Kidney (tissue), 14 donors: ENCODE data around the gene LAMB3. TPM values are rescaled to one million over a fixed set of nuclear protein-coding genes. Genes with fewer than 3 reads are reported as not detected.

Source experiments
- DNase-seq, 5 donors: peaks; one replicate each; pipeline ENCODE4 v3.0.0-alpha.2; 2013 to 2020
- FAIRE-seq: peaks from 2 replicates; lab custom pipeline; 2012; peaks lifted over from hg19 to GRCh38; lab: Jason Lieb, UNC
- H3K27ac ChIP-seq, 2 donors: one replicate each; pipeline ENCODE4 v1.7.0; 2013; ENCODE audit warnings: low read depth in 2 of 2, low read length in 2 of 2, inconsistent platforms in 1 of 2
- H3K27me3 ChIP-seq: one replicate; pipeline ENCODE4 v1.7.1; 2013; ENCODE audit warnings: low read length, inconsistent platforms; ENCODE audit not compliant: control insufficient read depth, insufficient read depth
- H3K36me3 ChIP-seq, 3 donors: one replicate each; pipeline versions ENCODE4 v1.7.0 to v1.7.1; 2013; ENCODE audit warnings: low read length in 3 of 3, control low read depth in 1 of 3, inconsistent platforms in 1 of 3; ENCODE audit not compliant: insufficient read depth in 3 of 3, control insufficient read depth in 2 of 3
- H3K4me1 ChIP-seq, 3 donors: one replicate each; pipeline versions ENCODE4 v1.7.0 to v1.7.1; 2013; ENCODE audit warnings: low read length in 3 of 3, inconsistent platforms in 1 of 3, low read depth in 1 of 3; ENCODE audit not compliant: control insufficient read depth in 2 of 3, insufficient read depth in 2 of 3
- H3K4me3 ChIP-seq, 3 donors: one replicate each; pipeline versions ENCODE4 v1.7.0 to v1.8.1; 2013; ENCODE audit warnings: low read length in 3 of 3, control low read depth in 1 of 3, inconsistent platforms in 1 of 3
- H3K9ac ChIP-seq, 3 donors: one replicate each; pipeline versions ENCODE4 v1.7.0 to v1.7.1; 2013; ENCODE audit warnings: low read length in 3 of 3, control low read depth in 1 of 3, inconsistent platforms in 1 of 3
- H3K9me3 ChIP-seq, 3 donors: one replicate each; pipeline versions ENCODE4 v1.7.0 to v1.7.1; 2013; ENCODE audit warnings: low read length in 3 of 3, control low read depth in 1 of 3, inconsistent platforms in 1 of 3; ENCODE audit not compliant: control insufficient read depth in 2 of 3, insufficient read depth in 1 of 3
- intact Hi-C: fragments of 100-400 bp; cut with DNase I; formaldehyde crosslinking; loops from one replicate; pipeline ENCODE4 v1.11.1; 2022
- polyA plus RNA-seq: library from polyadenylated mRNA; stranded (reverse); fragments of 350-450 nt; fragmentation: Illumina TruSeq; extraction: RNeasy Lipid Tissue Mini Kit (QIAGEN cat#74804); gene quantifications from one replicate; pipeline ENCODE4 v1.2.3, GENCODE V29; 2014; ENCODE audit warnings: low read depth, low replicate concordance; ENCODE audit not compliant: insufficient read depth
- total RNA-seq: library from RNA; stranded (reverse); fragmentation: NEBNext Ultra II Directional; extraction: Animal tissue kit (Norgen Biotek cat#: 25700); gene quantifications from one replicate; pipeline ENCODE4 v1.2.1, GENCODE V29; 2021
- TF ChIP-seq, protein P1 (sequence below): IDR thresholded peaks from 3 replicates; pipeline ENCODE4 v1.5.1; 2012; ENCODE audit warnings: mild to moderate bottlenecking, moderate library complexity, borderline replicate concordance; ENCODE audit not compliant: insufficient read depth; ENCODE audit errors: extremely low read depth
- donor health status: control.
- donor health status: control.
- donor health status: control.
- donor health status: control.
- donor health status: control.
- donor health status: DM: yes; HTN: yes; CAD: no.
- donor health status: Normal renal cell carcinoma (clear cell type).

LAMB3 gene
- total and polyA plus RNA-seq, 2 donors from 2014 or later, result 2.5 to 59.7 TPM

DNA sequence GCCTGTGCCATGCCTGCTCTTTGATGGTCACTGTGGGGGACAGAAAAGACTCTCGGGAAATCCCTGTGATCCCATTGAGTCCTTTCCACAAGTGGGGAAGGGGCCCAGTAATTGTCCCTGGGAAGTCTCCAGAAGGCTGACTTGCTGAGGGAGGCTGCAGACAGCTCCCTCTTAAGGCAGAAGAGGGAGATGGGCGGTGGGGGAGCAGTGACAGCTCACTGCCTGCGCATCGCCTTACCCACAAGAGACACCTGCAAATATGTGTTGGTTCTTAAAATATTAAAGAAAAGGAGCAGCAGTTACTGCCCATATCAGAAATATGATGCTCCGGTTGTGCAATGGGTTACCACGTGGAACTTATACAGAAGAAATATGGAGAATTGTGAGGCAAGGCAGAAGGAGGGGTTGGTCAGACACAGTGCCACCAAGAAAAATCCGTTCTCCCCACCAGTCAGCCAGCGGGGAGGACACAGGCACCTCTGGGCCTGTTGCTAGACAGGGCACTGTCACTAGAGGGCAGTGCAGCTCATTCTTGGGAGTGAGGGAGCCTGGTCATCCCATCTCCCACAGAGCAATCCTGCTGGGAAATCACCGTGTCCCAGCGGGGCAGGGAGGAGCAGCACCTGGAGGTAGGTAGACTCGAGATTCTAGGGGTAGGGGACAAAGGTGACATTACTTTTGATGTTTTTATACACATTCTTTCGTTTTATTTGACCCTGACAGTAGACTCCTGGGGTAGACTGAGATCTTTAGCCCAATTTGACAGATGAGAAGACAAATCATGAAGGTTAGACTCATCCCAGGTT is 75.6 kb downstream of the LAMB3 start:
- intact Hi-C loops, result loop anchor here (5.0 to 10.0 kb wide), 2 partner anchors 48 to 121 kb away; no protein-coding TSS in a partner anchor
- H3K9ac ChIP-seq, result no peak overlapping the region
- no peaks in the 10 kb centered on the region for H3K9me3 ChIP-seq
- H3K27me3 ChIP-seq, result no peaks in the 10 kb centered on the region
- TF ChIP-seq, protein P1, sequence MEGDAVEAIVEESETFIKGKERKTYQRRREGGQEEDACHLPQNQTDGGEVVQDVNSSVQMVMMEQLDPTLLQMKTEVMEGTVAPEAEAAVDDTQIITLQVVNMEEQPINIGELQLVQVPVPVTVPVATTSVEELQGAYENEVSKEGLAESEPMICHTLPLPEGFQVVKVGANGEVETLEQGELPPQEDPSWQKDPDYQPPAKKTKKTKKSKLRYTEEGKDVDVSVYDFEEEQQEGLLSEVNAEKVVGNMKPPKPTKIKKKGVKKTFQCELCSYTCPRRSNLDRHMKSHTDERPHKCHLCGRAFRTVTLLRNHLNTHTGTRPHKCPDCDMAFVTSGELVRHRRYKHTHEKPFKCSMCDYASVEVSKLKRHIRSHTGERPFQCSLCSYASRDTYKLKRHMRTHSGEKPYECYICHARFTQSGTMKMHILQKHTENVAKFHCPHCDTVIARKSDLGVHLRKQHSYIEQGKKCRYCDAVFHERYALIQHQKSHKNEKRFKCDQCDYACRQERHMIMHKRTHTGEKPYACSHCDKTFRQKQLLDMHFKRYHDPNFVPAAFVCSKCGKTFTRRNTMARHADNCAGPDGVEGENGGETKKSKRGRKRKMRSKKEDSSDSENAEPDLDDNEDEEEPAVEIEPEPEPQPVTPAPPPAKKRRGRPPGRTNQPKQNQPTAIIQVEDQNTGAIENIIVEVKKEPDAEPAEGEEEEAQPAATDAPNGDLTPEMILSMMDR, result peak; percentile 96
- no peak overlapping the region for H3K27ac ChIP-seq
- H3K4me1 ChIP-seq, result no peaks in the 10 kb centered on the region
- H3K36me3 ChIP-seq, result no peaks in the 10 kb centered on the region
- H3K4me3 ChIP-seq, result no peak overlapping the region
- no peak for FAIRE-seq
- peak; percentile 80 to 89 (median 86) for DNase-seq

DNA sequence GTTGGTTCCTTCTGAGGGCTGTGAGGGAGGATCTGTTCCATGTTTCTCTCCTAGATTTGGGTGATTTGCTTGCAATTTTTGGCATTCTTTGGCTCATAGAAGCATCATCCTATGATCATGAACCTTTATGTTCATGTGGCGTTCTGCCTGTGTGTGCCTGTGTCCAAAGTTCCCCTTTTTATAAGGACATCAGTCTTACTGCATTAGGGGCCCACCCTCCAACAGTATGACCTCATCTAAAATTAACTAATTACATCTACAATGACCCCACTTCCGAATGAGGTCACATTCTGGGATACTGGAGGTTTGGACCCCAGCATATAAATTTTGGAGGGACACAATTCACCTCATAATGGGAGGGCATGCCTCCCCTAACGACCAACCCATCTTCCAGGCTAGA is 81.5 kb downstream of the LAMB3 start:
- H3K4me3 ChIP-seq, result no peak overlapping the region
- no peak for FAIRE-seq
- no peak overlapping the region for H3K27ac ChIP-seq
- H3K9ac ChIP-seq, result no peak overlapping the region
- H3K4me1 ChIP-seq, result no peaks in the 10 kb centered on the region
- TF ChIP-seq, protein P1, result no peak
- no peak for DNase-seq
- intact Hi-C loops, result loop anchor here (10.0 kb wide), 1 partner anchor 54 kb away; no protein-coding TSS in a partner anchor
- no peaks in the 10 kb centered on the region for H3K9me3 ChIP-seq
- H3K36me3 ChIP-seq, result no peaks in the 10 kb centered on the region
- no peaks in the 10 kb centered on the region for H3K27me3 ChIP-seq

GRCh38 chr1:209569455-209570207 is 82.6 kb downstream of the LAMB3 start:
- Histone ChIP-seq H3K9me3 (no peaks in the 10 kb centered on the region), H3K4me3 (peak overlapping the region; percentile 4 to 47 (median 30)), H3K27me3 (no peaks in the 10 kb centered on the region), H3K27ac (no peak overlapping the region), H3K9ac (no peak overlapping the region), H3K4me1 (no peaks in the 10 kb centered on the region), H3K36me3 (no peaks in the 10 kb centered on the region)
- TF ChIP-seq, protein P1, result peak; percentile 77
- DNase-seq (peak in 4 of 5 donors; percentile 78 to 89 (median 82)), FAIRE-seq (peak; percentile 50)
- intact Hi-C loops, result loop anchor here (10.0 kb wide), 1 partner anchor 55 kb away; no protein-coding TSS in a partner anchor
